H1 (cell line): Measurements from ENCODE around the gene SGMS1. TPM values are rescaled to one million over a fixed set of nuclear protein-coding genes. Genes with fewer than 3 reads are reported as not detected.

Experiments
- CTCF ChIA-PET: fragments of 300-600 bp; sonication (Branson Sonifier 250); formaldehyde crosslinking; loops from one replicate; lab custom pipeline; 2021; ENCODE audit not compliant: partially characterized antibody; lab: Charles Lee
- POLR2A ChIA-PET: fragments of 300-600 bp; sonication (Branson Sonifier 250); formaldehyde crosslinking; loops from one replicate; lab custom pipeline; 2021; ENCODE audit warnings: inconsistent platforms; ENCODE audit not compliant: partially characterized antibody; lab: Charles Lee
- DNase-seq, 2 experiments: peaks; one replicate each; pipeline versions ENCODE4 v3.0.0 to v3.0.0-alpha.2; 2010 to 2022; ENCODE audit warnings: low spot score in 2 of 2, low read depth in 1 of 2, mixed read lengths in 1 of 2
- FAIRE-seq: peaks from 2 replicates; lab custom pipeline; 2011; peaks lifted over from hg19 to GRCh38; lab: Jason Lieb, UNC
- H2AFZ ChIP-seq: 2 replicates; pipeline ENCODE4 v1.8.1; 2012; ENCODE audit warnings: low read length, inconsistent platforms
- H2AK5ac ChIP-seq: 2 replicates; pipeline ENCODE4 v1.6.1; 2013; ENCODE audit warnings: low read depth, low read length
- H2BK120ac ChIP-seq: replicated peaks from 2 replicates; pipeline ENCODE3; 2013; ENCODE audit warnings: low read depth, low read length, inconsistent platforms
- H2BK12ac ChIP-seq: 2 replicates; pipeline ENCODE4 v1.6.1; 2013; ENCODE audit warnings: low read depth, low read length
- H2BK15ac ChIP-seq: 2 replicates; pipeline ENCODE4 v1.6.1; 2013; ENCODE audit warnings: low read length
- H2BK20ac ChIP-seq: 2 replicates; pipeline ENCODE4 v1.6.1; 2013; ENCODE audit warnings: low read length
- H2BK5ac ChIP-seq: 2 replicates; pipeline ENCODE4 v1.6.1; 2013; ENCODE audit warnings: low read depth, low read length
- H3K14ac ChIP-seq: 2 replicates; pipeline ENCODE4 v1.6.1; 2013; ENCODE audit warnings: inconsistent platforms; ENCODE audit not compliant: insufficient read length
- H3K18ac ChIP-seq: 2 replicates; pipeline ENCODE4 v1.6.1; 2013; ENCODE audit warnings: low read length; ENCODE audit errors: extremely low read depth
- H3K23ac ChIP-seq: 2 replicates; pipeline ENCODE4 v1.6.1; 2013; ENCODE audit warnings: inconsistent platforms; ENCODE audit not compliant: insufficient read length
- H3K23me2 ChIP-seq: 2 replicates; pipeline ENCODE4 v1.6.1; 2013; ENCODE audit warnings: low read depth, low read length
- H3K27ac ChIP-seq: 2 replicates; pipeline ENCODE4 v1.6.1; 2011; ENCODE audit warnings: low read depth, low read length, inconsistent platforms
- H3K27me3 ChIP-seq, 4 experiments: replicated peaks in 1 of 4; 1 replicate in 1 of 4; 2 replicates in 3 of 4; pipeline versions ENCODE4 v1.6.1 to v1.8.1; 2011 to 2013; ENCODE audit warnings: low read length in 3 of 4, mild to moderate bottlenecking in 3 of 4, inconsistent platforms in 2 of 4, mixed read lengths in 2 of 4, moderate library complexity in 1 of 4; ENCODE audit not compliant: control insufficient read depth in 3 of 4, insufficient read depth in 3 of 4; ENCODE audit errors: extremely low read depth in 1 of 4
- H3K36me3 ChIP-seq, 4 experiments: 2 replicates each; pipeline versions ENCODE4 v1.6.1 to v1.8.1; 2011 to 2013; ENCODE audit warnings: mild to moderate bottlenecking in 4 of 4, low read length in 3 of 4, moderate library complexity in 2 of 4, control low read depth in 1 of 4, inconsistent platforms in 1 of 4; ENCODE audit not compliant: insufficient read depth in 4 of 4, control insufficient read depth in 2 of 4
- H3K4ac ChIP-seq: replicated peaks from 2 replicates; pipeline ENCODE3; 2013; ENCODE audit warnings: low read length, low read depth, mixed read lengths, inconsistent platforms; ENCODE audit not compliant: insufficient read length
- H3K4me1 ChIP-seq, 4 experiments: replicated peaks in 1 of 4; 1 replicate in 1 of 4; 2 replicates in 3 of 4; pipeline versions ENCODE4 v1.6.1 to v1.8.1; 2011 to 2013; ENCODE audit warnings: low read length in 3 of 4, inconsistent platforms in 2 of 4, mixed read lengths in 1 of 4; ENCODE audit not compliant: insufficient read depth in 4 of 4, control insufficient read depth in 3 of 4
- H3K4me2 ChIP-seq, 2 experiments: 2 replicates each; pipeline versions ENCODE4 v1.6.1 to v1.8.1; 2011 to 2013; ENCODE audit warnings: low read depth in 2 of 2, low read length in 2 of 2, control low read depth in 1 of 2, inconsistent platforms in 1 of 2, mild to moderate bottlenecking in 1 of 2; ENCODE audit not compliant: insufficient read depth in 1 of 2
- H3K4me3 ChIP-seq, 4 experiments: fragments of 200-600, 300-600 bp in 1 of 4; sonication (generic), shearing (Covaris generic), sonication (Bioruptor Twin) in 1 of 4; 2 replicates each; pipeline versions ENCODE4 v1.5.1 to v1.8.1; 2011 to 2016; ENCODE audit warnings: low read length in 4 of 4, low read depth in 3 of 4, control low read depth in 2 of 4, inconsistent platforms in 2 of 4, mild to moderate bottlenecking in 2 of 4, mixed read lengths in 1 of 4, moderate library complexity in 1 of 4; ENCODE audit not compliant: insufficient read depth in 2 of 4; ENCODE audit errors: extremely low read depth in 1 of 4
- H3K56ac ChIP-seq: replicated peaks from 2 replicates; pipeline ENCODE3; 2013; ENCODE audit warnings: low read depth, mild to moderate bottlenecking, mixed read lengths, low read length, inconsistent platforms; ENCODE audit not compliant: insufficient read length
- H3K79me1 ChIP-seq: 2 replicates; pipeline ENCODE4 v1.6.1; 2013; ENCODE audit warnings: low read depth, low read length, control low read depth
- H3K79me2 ChIP-seq, 2 experiments: 2 replicates each; pipeline versions ENCODE4 v1.6.1 to v1.8.1; 2012 to 2013; ENCODE audit warnings: low read length in 2 of 2, mild to moderate bottlenecking in 2 of 2, inconsistent platforms in 1 of 2; ENCODE audit not compliant: insufficient read depth in 2 of 2, control insufficient read depth in 1 of 2
- H3K9ac ChIP-seq, 4 experiments: replicated peaks in 1 of 4; 1 replicate in 1 of 4; 2 replicates in 3 of 4; pipeline versions ENCODE4 v1.6.1 to v1.8.1; 2011 to 2013; ENCODE audit warnings: low read depth in 3 of 4, low read length in 3 of 4, control low read depth in 2 of 4, mild to moderate bottlenecking in 2 of 4, moderate library complexity in 2 of 4, inconsistent platforms in 1 of 4; ENCODE audit errors: extremely low read depth in 1 of 4
- H3K9me3 ChIP-seq, 2 experiments: 2 replicates each; pipeline versions ENCODE4 v1.6.1 to v1.8.1; 2012 to 2013; ENCODE audit warnings: mild to moderate bottlenecking in 2 of 2, moderate library complexity in 2 of 2, control low read depth in 1 of 2, inconsistent platforms in 1 of 2, low read depth in 1 of 2, low read length in 1 of 2, mixed read lengths in 1 of 2; ENCODE audit not compliant: insufficient read depth in 2 of 2
- H4K20me1 ChIP-seq, 2 experiments: replicated peaks in 1 of 2; 2 replicates each; pipeline versions ENCODE3 to v1.8.1; 2011 to 2013; ENCODE audit warnings: inconsistent platforms in 2 of 2, low read length in 2 of 2, mild to moderate bottlenecking in 1 of 2; ENCODE audit not compliant: insufficient read depth in 2 of 2, control insufficient read depth in 1 of 2
- H4K5ac ChIP-seq: 2 replicates; pipeline ENCODE4 v1.6.1; 2013; ENCODE audit warnings: low read length, low read depth, mixed read lengths, inconsistent platforms; ENCODE audit not compliant: insufficient read length
- H4K8ac ChIP-seq: 2 replicates; pipeline ENCODE4 v1.8.0; 2013; ENCODE audit warnings: mild to moderate bottlenecking, moderate library complexity, low read length, inconsistent platforms; ENCODE audit not compliant: insufficient read depth; ENCODE audit errors: extremely low read depth
- H4K91ac ChIP-seq: replicated peaks from 2 replicates; pipeline ENCODE3; 2013; ENCODE audit warnings: low read length, mixed read lengths, inconsistent platforms; ENCODE audit not compliant: insufficient read length
- RBBP5 ChIP-seq: IDR thresholded peaks from 2 replicates; pipeline ENCODE4 v1.7.1; 2012; ENCODE audit warnings: low read depth, mild to moderate bottlenecking, inconsistent platforms, low read length, moderate library complexity, borderline replicate concordance
- WGBS, 2 experiments: shearing (Covaris generic) in 1 of 2; methylation state at CpG; one replicate each; pipeline versions ENCODE4 v1.1.6 to v1.1.7; 2013 to 2015; ENCODE audit warnings: low lambda C conversion rate in 2 of 2, mixed read lengths in 2 of 2, inconsistent platforms in 1 of 2, low coverage in 1 of 2, missing lambda C conversion rate in 1 of 2; ENCODE audit not compliant: insufficient replicate concordance in 2 of 2, insufficient coverage in 1 of 2, insufficient read length in 1 of 2; ENCODE audit errors: extremely low coverage in 1 of 2, missing lambda C conversion rate in 1 of 2; 5-methylcytosine and 5-hydroxymethylcytosine counted together
- polyA plus RNA-seq, 7 experiments: library from polyadenylated mRNA; depleted of rRNA in 3 of 7; stranded (reverse) in 5 of 7; unstranded in 2 of 7; fragments of >200 nt in 5 of 7; fragments of 200-250 nt in 2 of 7; gene quantifications; 1 replicate in 5 of 7; 2 replicates in 1 of 7; 4 replicates in 1 of 7; pipeline versions ENCODE4 v1.2.1 to v1.2.3, GENCODE V29; 2011 to 2013; ENCODE audit warnings: missing spikeins in 2 of 7, mixed read lengths in 2 of 7
- total RNA-seq: library from RNA; stranded (reverse); fragmentation: NEBNext Ultra II Directional; extraction: Animal tissue kit (Norgen Biotek cat#: 25700); gene quantifications from 2 replicates; pipeline ENCODE4 v1.2.1, GENCODE V29; 2021

The SGMS1 gene
- total and polyA plus RNA-seq, 2 of the 8 experiments (the other 6 are each of a cell fraction or from before 2014, with no cell fraction given), result 6.0 to 15.6 TPM

DNA sequence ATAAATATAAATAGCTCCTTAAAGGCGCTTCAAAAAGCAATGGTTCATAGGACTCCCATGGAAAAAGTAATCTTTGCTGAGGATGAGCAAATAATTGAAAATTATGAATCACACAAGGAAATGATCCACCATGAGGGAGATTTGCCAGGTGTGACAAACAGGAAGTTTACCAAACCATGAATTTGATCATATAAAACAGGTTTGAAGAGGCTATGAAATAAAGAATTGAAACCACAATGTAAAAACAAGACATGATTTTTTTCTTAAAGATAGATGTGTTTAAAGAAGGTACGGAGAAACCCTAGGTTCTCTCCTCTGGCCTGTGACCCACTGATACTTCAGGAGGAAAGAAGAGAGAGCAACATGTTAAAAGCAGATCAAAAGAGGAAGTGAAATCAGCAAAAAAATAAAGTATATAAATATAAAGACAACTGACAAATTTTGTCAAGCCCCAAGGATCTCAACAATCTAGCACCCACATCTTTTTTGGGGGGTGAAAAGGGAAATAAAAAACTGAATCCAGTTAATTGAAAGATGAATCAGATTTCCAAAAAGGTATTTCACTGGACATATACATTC lies 261.1 kb downstream of the SGMS1 start:
- H2BK120ac ChIP-seq, result no peak overlapping the region
- H3K79me1 ChIP-seq, result no peaks in the 10 kb centered on the region
- no peak overlapping the region for H2BK15ac ChIP-seq
- no peak overlapping the region for H2BK5ac ChIP-seq
- H3K4me3 ChIP-seq, result no peak overlapping the region
- CTCF ChIA-PET, result interaction anchor here (1.6 kb wide), 1 partner anchor 10 kb away, joined by 3 read pairs; no protein-coding TSS in a partner anchor
- no peaks in the 10 kb centered on the region for H3K23me2 ChIP-seq
- no peak overlapping the region for H3K9ac ChIP-seq
- H3K4me1 ChIP-seq, result peaks cover 0 to 2% (median 0%) of the 10 kb centered on the region in 4 experiments; a peak in 1 of 7 replicates
- no peaks in the 10 kb centered on the region for H3K36me3 ChIP-seq
- H3K9me3 ChIP-seq, result no peaks in the 10 kb centered on the region
- no peak overlapping the region for H3K23ac ChIP-seq
- H3K79me2 ChIP-seq, result no peaks in the 10 kb centered on the region
- H3K18ac ChIP-seq, result no peak overlapping the region
- H4K8ac ChIP-seq, result no peak overlapping the region
- DNase-seq (no peak), FAIRE-seq (no peak)
- no peak overlapping the region for H2AFZ ChIP-seq
- 78% methylated on average over 2 of the region's 2 CpGs; no CpG with 5 or more reads in 1 of the 2 experiments for WGBS, 2 experiments
- no peak overlapping the region for H2BK20ac ChIP-seq
- H3K14ac ChIP-seq, result no peak overlapping the region
- H3K27me3 ChIP-seq, result no peaks in the 10 kb centered on the region
- H3K27ac ChIP-seq, result no peak overlapping the region
- no peak overlapping the region for H3K56ac ChIP-seq
- no peaks in the 10 kb centered on the region for H4K20me1 ChIP-seq
- no peak for TF ChIP-seq RBBP5
- H3K4me2 ChIP-seq, result no peak overlapping the region
- H4K5ac ChIP-seq, result no peak overlapping the region
- H2BK12ac ChIP-seq, result no peak overlapping the region
- H2AK5ac ChIP-seq, result no peak overlapping the region
- H4K91ac ChIP-seq, result no peak overlapping the region
- no peak overlapping the region for H3K4ac ChIP-seq
- POLR2A ChIA-PET, result no interaction called here
